NCI-H446 treated with DMSO at 0.1 percent for 48 hours (cell line): ENCODE measurements around the gene NDC1.

Source experiments
- DNase-seq: peaks from one replicate; lab custom pipeline; 2025; lab: John Stamatoyannopoulos, UW

Gene NDC1

DNA sequence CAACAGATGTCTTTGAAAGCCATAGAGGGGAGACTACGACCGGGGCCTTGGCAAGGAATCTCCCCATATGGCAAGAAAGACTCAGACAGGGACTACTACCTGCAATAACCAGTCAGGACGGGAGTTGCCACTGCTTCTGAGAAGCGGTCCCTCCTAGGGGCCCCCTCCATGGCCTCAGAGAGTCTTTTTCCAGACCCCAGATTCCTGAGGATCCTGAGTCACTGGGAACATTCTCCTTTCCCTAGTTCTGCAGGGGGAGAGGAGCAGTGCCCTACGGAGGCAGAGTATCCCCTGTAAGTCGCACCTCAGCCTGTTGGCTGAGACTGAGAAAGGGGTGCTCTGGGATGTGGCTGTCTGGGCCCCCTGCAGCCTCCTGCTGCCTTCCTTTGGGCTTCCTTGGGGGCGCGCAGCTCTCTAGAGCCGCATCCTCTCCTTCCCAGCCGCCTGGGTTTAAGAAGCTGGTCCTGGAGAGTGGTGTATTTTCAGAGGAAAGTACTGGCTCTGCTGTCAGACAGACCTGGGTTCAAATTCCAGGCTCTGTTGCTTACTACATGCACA lies 107.0 kb downstream of the NDC1 start:
- DNase-seq, result no peak

DNA sequence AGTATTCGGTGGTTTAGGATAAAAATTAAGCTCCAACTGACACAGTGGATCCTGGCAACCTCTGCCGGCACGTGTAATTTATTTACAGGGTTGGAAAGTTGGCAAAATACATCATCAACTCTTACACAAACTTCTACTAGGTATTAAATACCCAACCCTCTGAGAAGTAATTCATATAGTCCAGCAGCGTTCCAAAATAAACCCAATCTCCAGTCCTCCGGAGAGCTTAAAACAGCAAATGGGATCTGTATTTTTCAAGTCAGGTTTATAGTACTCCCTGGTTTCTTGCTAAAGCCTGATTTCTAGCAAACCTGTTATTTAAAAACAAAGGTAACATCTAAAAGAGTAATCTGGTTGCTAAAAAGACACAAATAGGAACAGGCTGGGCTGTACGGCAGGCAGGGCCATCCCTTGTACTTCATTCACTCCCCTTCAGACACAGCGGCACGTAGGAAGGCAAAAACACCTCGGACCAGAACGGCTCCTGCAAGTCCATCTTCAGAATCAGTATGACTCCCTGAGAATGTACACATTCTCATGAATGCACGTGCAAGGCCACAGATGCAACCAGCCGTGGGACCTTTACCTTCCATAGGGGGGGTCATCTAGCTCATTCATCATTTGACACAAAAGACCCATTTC lies 107.8 kb downstream of the NDC1 start:
- no peak for DNase-seq

DNA sequence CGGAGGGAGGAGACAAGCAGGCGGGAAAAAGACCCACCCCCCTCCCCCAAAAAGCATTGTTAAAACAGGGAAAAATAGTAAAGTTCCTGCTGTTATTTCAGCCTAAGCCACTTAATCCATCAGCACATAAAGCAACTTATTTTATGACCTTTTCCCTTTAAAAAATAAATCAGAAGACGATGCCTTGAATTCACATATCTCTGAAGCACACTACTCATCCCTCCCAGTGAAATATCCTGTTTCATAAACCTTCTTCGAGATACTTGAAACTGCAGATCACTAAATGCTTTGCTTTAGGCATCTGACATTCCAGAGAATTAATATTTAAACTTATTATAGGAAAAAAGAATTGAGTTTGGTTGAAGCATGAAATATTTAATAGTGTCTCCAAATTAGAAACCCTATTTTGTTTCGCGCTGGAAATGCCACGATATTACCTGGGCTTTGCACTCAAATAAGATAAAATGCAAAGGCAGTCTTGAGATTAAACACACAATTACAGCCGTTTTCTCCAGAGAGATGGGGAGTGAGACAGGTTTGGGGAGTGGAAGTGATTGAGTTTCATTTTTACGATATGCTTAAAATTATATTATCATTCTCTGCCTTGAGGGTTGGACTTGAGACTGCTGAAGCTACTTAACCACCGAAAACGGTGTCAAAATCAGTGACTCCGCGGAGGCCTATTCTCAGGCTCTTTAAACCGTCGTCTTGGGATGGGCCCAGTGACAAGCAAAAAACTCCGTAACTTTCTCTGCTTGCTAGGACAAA lies 108.5 kb downstream of the NDC1 start:
- no peak for DNase-seq

DNA sequence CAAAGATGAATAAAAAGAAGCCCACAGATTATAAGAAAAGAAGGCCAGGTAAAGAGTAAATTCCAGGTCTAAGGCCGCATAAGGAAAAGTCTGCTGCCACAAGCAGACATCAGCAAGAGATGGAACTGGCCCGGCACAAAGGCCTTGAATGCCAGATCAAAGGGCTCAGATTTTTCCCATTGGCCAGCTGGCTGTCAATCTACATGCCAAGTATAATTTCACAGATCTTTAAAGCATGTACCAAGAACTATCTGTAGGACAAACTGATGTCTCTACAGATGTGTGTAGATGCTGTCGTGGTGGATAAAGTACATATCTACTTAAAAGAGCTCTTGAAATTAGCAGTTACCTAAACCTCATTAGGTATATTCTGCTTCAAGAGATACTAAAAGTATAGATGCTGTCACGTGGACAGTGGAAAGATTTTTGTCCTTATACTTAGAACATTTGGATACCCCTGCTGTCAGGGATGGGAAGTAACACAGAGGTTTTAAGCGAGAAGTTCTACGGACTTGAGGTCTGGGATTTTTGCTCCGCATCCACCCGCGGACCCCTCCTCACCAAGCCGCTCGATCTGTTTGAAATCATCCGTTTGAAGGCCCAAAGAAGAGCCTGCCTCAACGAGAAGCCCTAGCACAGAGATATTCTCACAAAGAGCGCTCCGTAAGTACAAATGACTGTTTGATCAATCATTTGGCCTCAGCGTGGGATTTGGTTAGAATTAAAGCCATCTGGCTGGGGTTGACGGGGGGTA lies 109.2 kb downstream of the NDC1 start:
- no peak for DNase-seq

DNA sequence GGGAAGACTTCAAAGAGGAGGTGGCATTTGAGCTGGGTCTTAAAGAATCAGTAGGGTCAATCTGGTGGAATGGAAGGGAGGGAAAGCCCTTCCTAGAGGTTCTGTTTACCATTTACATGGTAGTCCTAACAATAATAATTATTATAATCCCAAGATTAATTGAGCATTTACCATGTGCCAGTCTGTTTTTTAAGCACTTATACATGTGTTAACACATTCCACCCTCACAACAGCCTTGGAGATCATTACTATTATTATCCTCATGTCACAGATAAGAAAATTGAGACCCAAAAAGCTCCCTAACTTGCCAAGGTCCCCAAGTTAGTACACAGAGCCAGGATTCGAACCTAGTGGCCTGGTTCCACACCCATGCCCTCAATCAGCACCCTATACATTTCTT lies 109.9 kb downstream of the NDC1 start:
- no peak for DNase-seq

DNA sequence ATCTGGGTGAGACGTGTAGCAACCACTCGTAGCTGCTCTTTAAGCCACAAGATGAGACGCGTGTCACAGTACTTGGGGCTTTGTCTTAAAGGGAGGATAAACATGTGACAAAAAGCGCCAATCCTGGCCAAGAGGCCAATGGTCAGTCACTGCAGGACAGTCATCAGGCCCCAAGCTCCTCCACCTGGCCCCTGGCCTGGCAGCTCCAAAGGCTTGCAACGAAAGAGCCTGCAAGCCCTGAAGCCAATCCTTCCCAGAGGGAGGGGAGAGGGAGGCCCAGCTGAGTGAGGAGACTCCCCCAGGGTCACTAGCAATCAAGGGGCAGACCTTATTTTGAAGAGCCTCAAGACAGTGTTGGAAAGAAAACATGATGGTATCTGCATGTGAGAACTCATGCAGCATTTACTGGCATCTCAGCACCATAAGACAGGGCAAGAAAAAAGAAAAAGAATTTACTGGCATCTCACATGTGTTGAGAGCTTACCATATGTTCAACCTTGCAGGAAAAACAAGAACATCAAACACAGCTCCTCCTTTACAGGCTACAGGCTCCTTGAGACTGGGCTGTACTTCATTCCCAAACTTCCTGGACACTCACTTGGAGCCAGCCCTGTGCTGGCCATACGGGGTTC lies 110.5 kb downstream of the NDC1 start:
- DNase-seq, result no peak

DNA sequence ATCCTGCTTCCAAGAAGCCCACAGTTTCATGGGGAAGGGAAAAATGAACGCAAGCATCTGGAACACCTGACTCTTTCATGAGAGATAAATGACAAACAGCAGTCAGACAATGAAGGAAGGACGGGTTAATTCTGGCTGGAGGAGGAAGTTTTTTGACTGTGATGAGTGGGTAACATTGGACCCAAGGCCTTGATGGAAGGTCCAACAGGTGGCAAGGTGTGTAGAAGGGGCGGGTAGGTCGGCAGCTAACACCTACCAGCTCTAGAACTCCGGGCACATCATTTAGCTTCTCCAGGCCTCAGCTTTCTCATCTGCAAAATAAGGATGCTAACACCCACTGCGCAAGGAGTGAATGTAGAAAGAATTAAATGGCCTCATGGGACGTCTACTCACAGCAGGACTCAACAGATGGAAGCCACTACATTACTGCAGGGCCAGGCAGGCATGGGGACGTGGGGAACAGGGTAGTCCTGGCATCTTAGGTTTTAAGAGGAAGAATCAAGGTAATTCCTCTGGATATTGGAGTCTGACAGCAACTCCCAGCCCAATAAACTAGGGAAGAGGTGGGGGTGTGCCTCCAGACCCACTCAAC lies 112.0 kb downstream of the NDC1 start:
- no peak for DNase-seq

DNA sequence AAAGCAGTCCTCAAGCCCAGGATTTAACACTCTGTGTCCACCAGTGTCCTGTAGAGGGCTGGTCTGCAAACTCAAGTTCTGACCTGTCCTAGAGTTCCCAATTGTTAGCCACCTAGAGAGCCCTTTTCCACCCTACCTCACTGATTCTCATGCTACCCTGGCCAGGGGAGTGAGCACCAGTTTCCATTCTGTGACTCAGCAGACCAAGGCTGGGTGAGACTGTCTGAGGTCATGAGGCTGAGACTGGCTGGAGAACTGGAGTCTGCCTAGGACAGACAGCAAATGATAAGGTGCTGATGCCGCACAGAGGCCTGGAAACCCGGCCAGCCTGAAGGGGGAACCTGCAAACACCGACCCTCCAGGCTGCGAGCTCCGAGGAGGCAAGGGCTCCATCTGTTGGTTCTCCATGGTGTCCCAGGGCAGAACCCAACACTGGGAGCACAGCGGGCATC lies 112.8 kb downstream of the NDC1 start:
- no peak for DNase-seq

DNA sequence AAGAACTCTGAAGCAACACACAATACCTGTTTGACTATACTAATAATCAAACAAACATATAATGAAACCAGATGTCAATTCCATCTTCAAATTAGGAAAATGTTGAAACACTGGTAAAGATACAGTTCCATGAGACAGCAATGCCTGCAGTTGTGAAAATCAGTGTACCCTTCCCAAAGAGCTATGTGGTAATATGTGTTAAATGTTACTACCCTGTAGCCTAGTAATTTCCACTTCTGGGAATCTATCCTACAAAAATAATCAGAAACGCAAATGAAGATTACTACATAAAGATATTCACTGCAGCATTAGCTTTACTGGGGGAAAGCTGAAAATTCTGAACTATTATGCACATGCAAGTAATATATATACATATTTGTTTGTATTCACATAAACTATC lies 116.1 kb downstream of the NDC1 start:
- no peak for DNase-seq

DNA sequence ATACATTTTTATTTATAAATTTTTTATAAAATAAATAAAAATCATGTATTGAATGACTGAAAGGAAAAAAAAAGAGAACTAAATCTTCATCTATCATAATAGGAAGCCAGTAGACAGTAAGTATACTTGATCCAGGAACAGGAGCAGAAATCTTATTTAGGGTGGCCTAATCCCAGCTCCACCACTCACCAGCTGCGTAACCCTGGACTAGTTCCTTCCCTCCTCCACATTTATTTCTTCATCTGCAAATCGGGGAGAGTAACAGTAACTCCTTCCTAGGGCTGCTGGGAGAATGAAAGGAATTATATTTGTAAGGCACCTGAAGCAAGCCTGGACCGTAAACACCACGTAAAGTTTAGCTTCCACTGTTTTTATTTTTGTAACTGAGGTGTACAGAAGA lies 117.0 kb downstream of the NDC1 start:
- no peak for DNase-seq

DNA sequence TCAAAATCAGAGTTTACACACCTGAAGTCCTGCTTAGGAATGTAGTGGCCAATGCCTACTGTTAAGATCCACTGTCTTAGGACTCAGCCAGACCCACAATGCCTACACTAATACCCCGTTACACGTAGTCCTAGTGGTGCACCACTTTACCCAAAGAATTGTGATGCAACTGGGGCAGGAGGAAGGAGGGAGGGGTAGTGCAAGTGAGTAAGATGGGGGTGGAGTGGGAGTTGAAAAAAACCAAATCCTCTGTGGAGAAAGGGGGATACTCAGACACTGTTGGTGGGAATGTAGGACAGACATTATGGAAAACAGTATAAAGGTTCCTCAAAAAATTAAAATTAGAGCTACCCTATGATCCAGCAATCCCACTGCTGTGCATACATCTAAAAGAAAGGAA lies 118.6 kb downstream of the NDC1 start:
- no peak for DNase-seq

DNA sequence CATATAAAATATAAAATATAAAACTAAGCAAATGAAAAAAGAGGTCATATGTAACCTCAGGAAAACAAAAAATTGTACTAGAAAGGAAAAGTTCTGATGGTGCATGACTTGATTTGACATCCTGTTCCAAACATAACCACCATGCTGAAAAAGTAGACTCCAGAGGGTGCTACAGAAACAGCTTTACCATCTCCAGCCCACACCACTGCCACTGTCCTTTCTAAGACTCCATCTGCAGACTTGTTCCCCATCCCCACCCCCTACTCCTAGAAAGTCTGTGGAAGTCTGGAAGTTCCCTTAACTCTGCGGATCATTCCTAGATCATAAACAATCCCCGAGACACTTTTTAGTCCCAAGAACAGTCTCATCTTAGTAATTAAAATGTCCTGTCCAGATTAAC lies 119.7 kb downstream of the NDC1 start:
- no peak for DNase-seq

DNA sequence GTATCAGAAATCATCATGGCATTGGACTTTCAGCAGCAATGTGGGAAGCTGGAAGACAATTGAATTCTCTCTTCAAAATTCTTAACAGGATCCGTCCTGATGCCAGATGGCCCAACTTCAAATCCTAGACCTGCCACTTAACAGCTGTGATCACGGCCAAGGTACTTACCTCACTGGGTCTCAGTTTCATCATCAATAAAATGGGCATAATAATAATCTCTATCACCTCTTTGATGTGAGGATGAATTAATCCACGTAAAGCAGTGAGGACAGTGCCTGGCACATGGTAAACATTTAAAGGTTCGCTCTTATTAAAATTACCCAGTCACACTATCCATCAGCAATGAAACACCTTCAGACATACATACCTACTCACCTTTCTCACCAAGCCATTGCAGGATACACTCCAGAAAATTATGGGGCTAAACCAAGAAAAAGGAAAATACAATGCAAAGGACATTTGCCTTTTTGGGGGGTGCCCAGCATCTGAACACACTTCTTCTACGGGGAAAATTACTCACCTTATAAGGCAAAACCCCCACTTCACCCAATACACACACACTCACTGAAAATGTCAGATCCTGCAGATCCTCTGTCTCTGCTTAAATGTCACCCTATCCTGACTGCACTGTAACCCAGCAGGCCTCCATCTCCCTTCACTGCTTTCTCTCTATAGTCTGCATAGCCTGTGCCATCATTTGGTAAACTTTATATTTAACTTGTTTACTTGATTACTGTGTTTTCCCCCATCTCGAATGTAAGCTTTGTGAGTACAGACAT lies 120.9 kb downstream of the NDC1 start:
- no peak for DNase-seq

DNA sequence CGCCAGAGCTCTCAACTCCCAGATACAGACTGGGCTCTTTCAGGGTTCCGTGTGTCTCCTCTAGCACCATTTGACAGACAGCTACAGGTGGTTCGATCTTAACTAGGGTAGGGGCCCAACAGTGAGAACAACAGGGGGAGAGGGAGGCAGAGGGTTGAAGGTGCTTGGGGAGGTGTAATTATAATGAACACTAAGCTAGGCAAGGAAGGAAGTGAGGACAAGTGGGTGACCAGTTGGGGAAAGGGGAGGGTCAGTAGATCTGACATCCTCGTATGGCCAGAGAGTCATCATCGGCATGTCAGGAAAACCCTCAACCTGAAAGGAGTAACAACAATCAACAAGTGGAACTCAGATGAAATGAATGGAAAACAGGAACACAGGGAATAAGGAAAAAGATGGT lies 121.9 kb downstream of the NDC1 start:
- no peak for DNase-seq

DNA sequence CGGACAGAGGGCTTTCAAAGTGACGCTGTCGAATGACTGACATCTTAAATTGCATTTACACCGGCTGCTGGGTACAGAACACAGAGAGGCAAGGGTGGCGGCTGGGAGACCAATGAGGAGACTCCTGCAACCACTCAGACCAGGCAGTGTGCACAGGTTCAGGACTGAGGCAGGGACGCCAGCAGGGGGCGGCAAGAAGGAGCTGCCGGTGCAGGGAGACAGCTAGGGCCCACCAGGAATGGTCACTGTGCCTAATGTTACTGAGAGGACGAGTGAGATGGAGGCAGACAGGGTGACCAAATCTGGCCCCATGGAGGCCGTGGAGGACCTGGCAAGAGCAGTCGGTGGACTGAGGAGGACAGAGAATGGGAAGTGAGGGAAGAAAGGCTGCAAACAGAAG lies 122.6 kb downstream of the NDC1 start:
- DNase-seq, result no peak
